Activated CD4-positive, alpha-beta T cell treated with anti-CD3 and anti-CD28 coated beads for 36 hours (primary cell): ENCODE results near the gene ZDHHC6. TPM values are rescaled to one million over a fixed set of nuclear protein-coding genes. Genes with fewer than 3 reads are reported as not detected.

Experiments used
- ATAC-seq: fragments of 200-7000 bp; cut with Tn5 transposase; one replicate; pipeline ENCODE4 v1.10.0; 2021; ENCODE audit warnings: mild to moderate bottlenecking, moderate library complexity
- CTCF ChIA-PET: fragments of 350-600 bp; sonication (Branson Sonifier 250); formaldehyde crosslinking; loops from one replicate; lab custom pipeline; 2021; ENCODE audit warnings: antibody characterized with exemption; lab: Charles Lee
- POLR2A ChIA-PET: fragments of 350-600 bp; sonication (Branson Sonifier 250); formaldehyde crosslinking; loops from one replicate; lab custom pipeline; 2021; ENCODE audit warnings: antibody characterized with exemption, inconsistent platforms; lab: Charles Lee
- DNase-seq: peaks from one replicate; pipeline ENCODE4 v3.0.0-alpha.2; 2020
- H3K27ac Mint-ChIP-seq: one replicate; pipeline ENCODE4 v1.8.0; 2021; ENCODE audit warnings: mixed read lengths
- H3K27me3 Mint-ChIP-seq: one replicate; pipeline ENCODE4 v1.8.0; 2021; ENCODE audit warnings: mixed read lengths
- H3K36me3 Mint-ChIP-seq: one replicate; pipeline ENCODE4 v1.8.0; 2021; ENCODE audit warnings: low read depth, mixed read lengths
- H3K4me1 Mint-ChIP-seq: one replicate; pipeline ENCODE4 v1.8.0; 2021; ENCODE audit warnings: mixed read lengths
- H3K4me3 Mint-ChIP-seq: one replicate; pipeline ENCODE4 v1.8.0; 2021; ENCODE audit warnings: mild to moderate bottlenecking, moderate library complexity, mixed read lengths
- H3K9me3 Mint-ChIP-seq: one replicate; pipeline ENCODE4 v1.8.0; 2021; ENCODE audit warnings: low read depth, mixed read lengths
- intact Hi-C, 2 experiments: fragments of 100-400 bp; cut with DNase I in 1 of 2; cut with micrococcal nuclease in 1 of 2; formaldehyde crosslinking; loops; one replicate each; pipeline versions ENCODE4 v1.14.2 to v1.15.1; 2022 to 2024; cut with DNase I, micrococcal nuclease
- total RNA-seq, 2 experiments: library from RNA; stranded (reverse); gene quantifications; one replicate each; pipeline ENCODE4 v1.2.3, GENCODE V29; 2021

Gene ZDHHC6, protein sequence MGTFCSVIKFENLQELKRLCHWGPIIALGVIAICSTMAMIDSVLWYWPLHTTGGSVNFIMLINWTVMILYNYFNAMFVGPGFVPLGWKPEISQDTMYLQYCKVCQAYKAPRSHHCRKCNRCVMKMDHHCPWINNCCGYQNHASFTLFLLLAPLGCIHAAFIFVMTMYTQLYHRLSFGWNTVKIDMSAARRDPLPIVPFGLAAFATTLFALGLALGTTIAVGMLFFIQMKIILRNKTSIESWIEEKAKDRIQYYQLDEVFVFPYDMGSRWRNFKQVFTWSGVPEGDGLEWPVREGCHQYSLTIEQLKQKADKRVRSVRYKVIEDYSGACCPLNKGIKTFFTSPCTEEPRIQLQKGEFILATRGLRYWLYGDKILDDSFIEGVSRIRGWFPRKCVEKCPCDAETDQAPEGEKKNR
- 10 to 100 TPM; 42.1 to 61.3 TPM for total RNA-seq

DNA sequence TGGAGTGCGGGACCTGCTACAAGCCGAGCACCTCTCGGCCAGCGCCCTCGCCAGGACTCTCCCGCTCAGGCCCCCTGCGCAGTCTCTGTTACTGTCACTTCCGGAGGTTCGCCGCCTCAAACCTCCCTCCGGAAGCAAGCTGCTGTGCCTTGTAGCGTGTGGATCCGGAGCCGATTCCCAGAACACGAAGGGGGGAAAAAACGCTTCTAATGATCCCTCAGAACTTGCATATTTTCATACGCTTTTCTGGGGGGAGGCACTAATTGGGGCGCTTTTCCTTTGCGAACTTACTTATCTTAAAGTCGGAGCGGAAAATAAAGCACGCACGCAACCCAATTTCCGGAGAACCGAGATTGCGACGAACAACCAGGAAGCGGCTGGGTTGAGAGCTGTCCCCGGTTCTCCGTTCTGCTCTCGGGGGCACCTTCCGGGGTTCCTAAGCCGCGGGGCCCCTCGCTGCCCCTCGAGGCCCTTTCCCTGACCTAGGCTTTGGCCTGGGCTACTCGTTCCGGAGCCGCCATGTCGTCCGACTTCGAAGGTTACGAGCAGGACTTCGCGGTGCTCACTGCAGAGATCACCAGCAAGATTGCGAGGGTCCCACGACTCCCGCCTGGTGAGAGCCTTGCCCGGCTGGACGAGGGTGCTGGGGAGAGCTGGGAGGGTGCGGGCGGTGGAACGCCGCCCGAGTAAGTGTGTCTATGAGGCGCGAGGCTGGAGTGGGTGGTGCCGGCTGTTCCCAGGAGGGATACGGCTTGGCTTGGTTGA, at the start of gene ZDHHC6, which contains the start of gene VTI1A:
ZDHHC6 (minus strand) TSS at position 60 of the 765 bp plus-strand sequence. CDS start 1,478 bp downstream, outside the sequence.
VTI1A (plus strand) TSS at position 361 of the 765 bp plus-strand sequence; CDS start at position 520, 159 bp downstream.
- intact Hi-C loops, result loop anchor here (1.0 to 10.0 kb wide), 6 partner anchors 24 to 264 kb away; partner anchors contain the start of gene GPAM (in 2 of the 2)

DNA sequence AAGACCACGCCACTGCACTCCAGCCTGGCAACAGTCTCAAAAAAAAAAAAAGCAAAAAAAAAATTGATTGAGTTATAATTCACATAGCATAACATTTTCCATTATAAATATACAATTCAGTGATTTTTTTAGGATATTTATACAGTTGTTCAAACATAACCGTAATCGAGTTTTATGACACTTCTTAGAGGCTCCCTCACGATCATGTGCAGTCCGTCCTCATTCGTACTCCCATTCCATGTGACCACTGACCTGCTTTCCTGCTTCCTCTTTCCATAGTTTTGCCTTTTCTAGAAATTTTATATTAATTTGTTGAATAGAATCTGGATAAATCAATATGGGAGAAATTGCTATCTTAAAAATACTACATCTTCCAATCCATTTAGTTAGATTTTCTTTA, 46.0 kb upstream of the ZDHHC6 start:
- intact Hi-C loops, result no loop called here
- ATAC-seq (no peak), DNase-seq (no peak)
- ChIA-PET CTCF (interaction anchor here (1.0 to 2.5 kb wide), 2 partner anchors 17 to 21 kb away, joined by 4 to 11 read pairs; no protein-coding TSS in a partner anchor), POLR2A (no interaction called here)
- Mint-ChIP-seq H3K36me3 (no peaks in the 10 kb centered on the region), H3K4me3 (no peak overlapping the region), H3K9me3 (no peaks in the 10 kb centered on the region), H3K27ac (no peak overlapping the region), H3K27me3 (no peaks in the 10 kb centered on the region), H3K4me1 (peaks cover 7% of the 10 kb centered on the region)

More for the DNA sequence above, at the start of gene ZDHHC6, which contains the start of gene VTI1A:
- no peaks in the 10 kb centered on the region for H3K9me3 Mint-ChIP-seq
- peaks cover 53% of the 10 kb centered on the region for H3K4me1 Mint-ChIP-seq
- ChIA-PET POLR2A (interaction anchor here (0.8 to 1.5 kb wide), 3 partner anchors 9 to 72 kb away, joined by 3 to 5 read pairs (median 4); no protein-coding TSS in a partner anchor), CTCF (interaction anchor here (0.7 to 2.1 kb wide), 4 partner anchors 9 to 265 kb away, joined by 3 to 8 read pairs (median 3); no protein-coding TSS in a partner anchor)
- DNase-seq, result peak; percentile 91
- H3K27me3 Mint-ChIP-seq, result no peaks in the 10 kb centered on the region
- H3K4me3 Mint-ChIP-seq, result peak within 1 kb of the TSS; percentile 84
- peak within 1 kb of the TSS; percentile 96 for H3K27ac Mint-ChIP-seq
- ATAC-seq, result peak; percentile 90
- H3K36me3 Mint-ChIP-seq, result peaks cover 38% of the 10 kb centered on the region

DNA sequence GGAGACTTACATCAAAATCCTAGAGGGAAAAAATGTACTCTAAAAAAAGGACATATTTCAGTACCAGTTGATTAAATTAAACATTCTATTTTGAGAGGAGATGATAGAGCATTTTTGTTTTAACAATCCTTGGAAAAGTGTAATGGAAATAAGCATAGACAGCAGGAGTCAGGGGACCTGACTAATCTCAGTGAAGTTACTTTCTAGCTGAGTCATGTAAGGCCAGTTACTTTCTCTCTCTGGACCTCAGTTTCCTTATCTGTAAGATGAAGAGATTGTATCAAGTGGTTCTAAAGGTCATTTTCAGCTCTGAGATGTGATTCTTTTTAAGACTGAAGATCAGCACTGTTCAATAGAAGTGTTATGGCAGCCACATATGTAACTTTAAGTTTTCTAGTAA, 44.4 kb upstream of the ZDHHC6 start:
- no peaks in the 10 kb centered on the region for H3K27me3 Mint-ChIP-seq
- intact Hi-C loops, result no loop called here
- DNase-seq (no peak), ATAC-seq (no peak)
- H3K9me3 Mint-ChIP-seq, result no peaks in the 10 kb centered on the region
- peaks cover 7% of the 10 kb centered on the region for H3K4me1 Mint-ChIP-seq
- ChIA-PET POLR2A (no interaction called here), CTCF (interaction anchor here (1.0 to 2.5 kb wide), 2 partner anchors 15 to 19 kb away, joined by 3 to 11 read pairs; no protein-coding TSS in a partner anchor)
- H3K27ac Mint-ChIP-seq, result no peak overlapping the region
- H3K36me3 Mint-ChIP-seq, result no peaks in the 10 kb centered on the region
- no peak overlapping the region for H3K4me3 Mint-ChIP-seq

DNA sequence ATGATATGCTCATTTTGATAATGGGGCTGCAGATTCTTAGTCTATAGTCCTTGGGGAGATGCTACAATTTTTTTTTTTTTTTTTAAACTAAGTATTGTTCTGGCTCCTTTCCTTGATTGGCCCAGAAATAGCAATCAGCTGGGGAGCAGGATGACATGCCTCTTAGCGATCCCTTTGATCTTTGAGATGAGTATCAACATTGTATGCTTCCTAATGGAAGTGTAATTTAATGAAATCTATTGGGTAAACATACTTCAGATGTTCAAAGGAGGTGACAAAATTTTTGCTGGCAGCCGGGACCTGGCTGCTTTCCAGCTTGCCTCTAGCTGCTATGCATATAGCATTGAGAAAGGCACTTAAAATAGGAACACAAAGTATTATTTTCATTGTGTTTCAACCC, 43.8 kb upstream of the ZDHHC6 start:
- ChIA-PET CTCF (interaction anchor here (2.2 to 2.5 kb wide), 2 partner anchors 14 to 15 kb away, joined by 7 to 11 read pairs; no protein-coding TSS in a partner anchor), POLR2A (no interaction called here)
- no peak overlapping the region for H3K4me3 Mint-ChIP-seq
- H3K4me1 Mint-ChIP-seq, result peaks cover 7% of the 10 kb centered on the region
- H3K9me3 Mint-ChIP-seq, result no peaks in the 10 kb centered on the region
- no peaks in the 10 kb centered on the region for H3K36me3 Mint-ChIP-seq
- no peak overlapping the region for H3K27ac Mint-ChIP-seq
- no peak for DNase-seq
- intact Hi-C loops, result no loop called here
- H3K27me3 Mint-ChIP-seq, result no peaks in the 10 kb centered on the region
- ATAC-seq, result no peak

DNA sequence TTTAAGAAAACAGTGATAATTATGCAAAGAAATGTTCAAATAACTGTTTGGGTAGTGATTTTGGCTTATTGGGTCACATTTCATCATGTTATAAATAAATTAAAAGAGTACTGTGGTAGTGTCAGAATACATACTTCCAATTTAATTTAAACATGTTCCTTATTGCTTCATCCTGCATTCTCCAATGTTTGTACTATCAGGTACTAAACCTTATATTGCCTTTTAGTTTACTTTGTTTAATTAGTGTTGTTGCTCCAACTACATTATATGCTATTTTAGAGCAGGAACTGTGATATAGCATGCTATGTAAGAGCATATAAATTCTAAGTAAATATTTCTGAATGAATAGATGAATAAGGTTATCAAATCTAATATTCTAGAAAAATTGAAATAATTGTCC, 41.2 kb upstream of the ZDHHC6 start:
- POLR2A ChIA-PET, result no interaction called here

DNA sequence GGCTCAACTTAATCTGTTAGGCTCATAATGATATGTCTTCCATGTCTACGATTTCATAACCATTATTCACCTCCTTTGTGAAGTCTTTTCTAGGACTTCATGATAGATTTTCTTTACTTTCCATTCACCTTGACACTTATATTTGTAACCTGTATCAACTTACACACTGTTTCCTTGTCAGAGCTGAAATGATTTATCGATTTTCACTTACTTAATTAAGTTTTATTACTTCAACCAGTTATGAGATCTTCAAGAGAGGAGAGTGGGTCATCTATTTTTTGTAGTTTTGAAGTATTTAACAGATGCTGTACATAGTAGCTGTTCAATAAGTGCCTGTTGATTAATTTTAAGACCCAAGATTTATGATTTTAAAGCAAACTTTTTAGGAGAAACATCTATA, 37.7 kb upstream of the ZDHHC6 start:
- intact Hi-C loops, result no loop called here
- Mint-ChIP-seq H3K4me1 (peaks cover 2% of the 10 kb centered on the region), H3K4me3 (no peak overlapping the region), H3K9me3 (no peaks in the 10 kb centered on the region), H3K27ac (no peak overlapping the region), H3K27me3 (no peaks in the 10 kb centered on the region), H3K36me3 (no peaks in the 10 kb centered on the region)
- DNase-seq, result no peak
- CTCF ChIA-PET, result interaction anchor here (1.3 kb wide), 1 partner anchor 13 kb away, joined by 4 read pairs; no protein-coding TSS in a partner anchor
- POLR2A ChIA-PET, result no interaction called here
- ATAC-seq, result no peak

More for the DNA sequence above, 41.2 kb upstream of the ZDHHC6 start:
- intact Hi-C loops, result no loop called here
- no peak for ATAC-seq
- DNase-seq, result no peak
- Mint-ChIP-seq H3K36me3 (no peaks in the 10 kb centered on the region), H3K4me1 (peaks cover 6% of the 10 kb centered on the region), H3K27ac (no peak overlapping the region), H3K4me3 (no peak overlapping the region), H3K27me3 (no peaks in the 10 kb centered on the region), H3K9me3 (no peaks in the 10 kb centered on the region)
- CTCF ChIA-PET, result interaction anchor here (3.1 kb wide), 1 partner anchor 15 kb away, joined by 14 read pairs; no protein-coding TSS in a partner anchor

DNA sequence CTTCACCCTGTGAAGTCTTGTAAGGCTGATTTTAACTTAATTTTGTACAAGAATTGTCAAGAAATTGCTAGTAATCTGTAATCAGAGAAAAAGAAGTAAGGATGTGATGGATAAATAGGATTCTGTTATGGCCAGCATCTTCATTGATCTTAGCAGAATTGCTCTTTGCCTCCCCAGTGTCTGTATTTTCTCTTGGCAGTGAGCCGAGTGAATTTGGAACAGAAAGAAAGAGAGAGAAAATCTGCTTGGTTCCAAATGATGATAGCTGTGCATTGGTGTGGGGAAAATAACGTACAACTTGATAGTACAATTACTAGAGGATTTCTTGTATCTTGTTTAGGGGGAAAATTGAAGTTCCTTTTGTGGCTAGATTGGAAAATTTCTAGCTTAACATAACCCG, 34.9 kb upstream of the ZDHHC6 start:
- no peaks in the 10 kb centered on the region for H3K36me3 Mint-ChIP-seq
- intact Hi-C loops, result no loop called here
- CTCF ChIA-PET, result interaction anchor here (3.8 kb wide), 1 partner anchor 10 kb away, joined by 27 read pairs; no protein-coding TSS in a partner anchor
- POLR2A ChIA-PET, result no interaction called here
- H3K27ac Mint-ChIP-seq, result no peak overlapping the region
- ATAC-seq (no peak), DNase-seq (no peak)
- H3K4me3 Mint-ChIP-seq, result no peak overlapping the region
- no peaks in the 10 kb centered on the region for H3K9me3 Mint-ChIP-seq
- H3K4me1 Mint-ChIP-seq, result peaks cover 2% of the 10 kb centered on the region
- H3K27me3 Mint-ChIP-seq, result no peaks in the 10 kb centered on the region

DNA sequence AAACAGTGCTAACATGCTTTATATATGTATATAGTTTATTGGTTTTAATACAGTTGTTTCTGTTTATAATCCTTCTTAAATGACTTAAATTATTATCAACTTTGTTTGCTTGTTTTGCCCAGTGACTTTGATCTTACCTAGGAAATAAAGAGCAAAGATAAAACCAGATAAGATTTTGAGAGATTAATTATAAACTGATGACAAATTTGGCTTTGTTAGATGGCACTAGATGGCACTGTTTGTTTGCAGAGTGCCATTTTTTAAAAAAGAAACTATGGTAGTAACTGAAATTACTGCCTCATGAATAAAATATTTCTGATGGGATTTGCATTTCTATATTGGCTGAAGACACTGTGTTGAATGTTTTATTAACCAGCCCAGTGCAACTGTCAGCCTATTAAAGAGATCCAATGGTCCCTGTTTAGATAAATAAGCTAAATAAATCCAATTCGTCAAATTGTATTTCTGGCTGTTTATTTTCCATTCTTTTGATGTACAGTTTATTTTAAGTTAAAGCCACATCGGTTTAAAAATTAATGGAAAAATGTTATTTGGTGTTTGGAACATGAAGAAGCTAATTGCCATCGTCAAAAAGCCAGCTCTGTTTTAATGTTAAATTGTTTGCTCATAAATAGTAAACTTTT, 29.0 kb upstream of the ZDHHC6 start:
- DNase-seq (no peak), ATAC-seq (no peak)
- H3K9me3 Mint-ChIP-seq, result no peaks in the 10 kb centered on the region
- H3K27me3 Mint-ChIP-seq, result no peaks in the 10 kb centered on the region
- intact Hi-C loops, result loop anchor here (1.0 kb wide), 4 partner anchors 633 to 1088 kb away; no protein-coding TSS in a partner anchor
- peaks cover 6% of the 10 kb centered on the region for H3K4me1 Mint-ChIP-seq
- H3K27ac Mint-ChIP-seq, result no peak overlapping the region
- no peaks in the 10 kb centered on the region for H3K36me3 Mint-ChIP-seq
- no peak overlapping the region for H3K4me3 Mint-ChIP-seq
- ChIA-PET POLR2A (no interaction called here), CTCF (interaction anchor here (0.6 to 3.4 kb wide), 13 partner anchors 8 to 909 kb away, joined by 3 to 11 read pairs (median 3); no protein-coding TSS in a partner anchor)

DNA sequence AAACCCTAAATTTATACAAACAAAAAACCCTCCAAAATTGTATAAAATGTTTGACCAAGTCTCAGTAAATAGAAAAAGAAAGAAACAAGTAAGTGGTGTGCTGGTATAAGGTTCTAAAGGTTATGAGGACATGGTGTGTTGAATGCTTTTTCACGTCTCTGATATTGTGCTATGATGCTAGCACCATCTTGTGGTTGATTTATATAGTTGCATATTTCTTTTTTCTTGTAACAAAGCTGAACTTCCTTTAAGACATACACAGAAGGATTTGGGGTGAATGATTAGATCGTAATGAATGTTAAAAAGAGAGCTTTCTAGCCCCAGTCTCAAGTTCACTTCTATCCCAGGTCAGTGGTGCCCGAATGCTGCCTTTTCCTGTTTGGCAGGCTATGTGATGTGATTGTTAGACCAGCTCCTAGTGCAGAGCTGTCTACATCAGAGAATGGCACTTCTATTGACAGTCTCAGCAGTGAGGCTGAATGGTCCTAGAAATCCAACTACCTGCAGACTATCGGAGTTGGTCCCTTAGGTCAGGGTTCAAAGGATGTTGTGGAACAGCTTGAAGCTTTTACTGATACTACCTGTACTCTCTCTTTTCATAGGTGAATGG, 25.3 kb upstream of the ZDHHC6 start:
- H3K27ac Mint-ChIP-seq, result peak overlapping the region; percentile 42
- ATAC-seq, result peak; percentile 80

DNA sequence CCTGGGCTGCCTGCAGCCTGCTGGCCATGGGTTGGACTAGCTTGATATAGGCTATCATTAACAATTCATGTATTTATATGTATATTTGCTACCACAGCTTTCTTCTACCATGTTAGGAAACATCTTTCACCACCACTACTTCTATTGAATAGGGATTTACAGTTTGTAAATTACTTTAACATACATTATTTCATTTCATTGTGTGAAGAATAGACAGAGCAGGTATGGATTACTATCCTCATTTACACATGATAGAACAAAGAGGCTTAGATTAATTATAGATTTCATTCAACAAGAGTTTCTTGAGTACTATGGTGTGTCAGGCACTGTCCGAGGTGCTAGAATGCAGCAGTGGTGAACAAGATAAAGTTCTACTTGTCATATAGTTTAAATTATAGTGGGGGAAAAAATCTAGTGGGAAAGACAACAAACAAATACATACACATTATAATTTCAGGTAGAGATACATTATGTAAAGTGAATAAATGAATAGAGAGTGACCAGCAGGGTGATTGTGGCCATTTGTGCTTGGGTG, 20.9 kb upstream of the ZDHHC6 start:
- ChIA-PET POLR2A (no interaction called here), CTCF (interaction anchor here (0.7 to 2.5 kb wide), 3 partner anchors 9 to 1096 kb away, joined by 3 to 6 read pairs (median 3); no protein-coding TSS in a partner anchor)
- peaks cover 11% of the 10 kb centered on the region for H3K4me1 Mint-ChIP-seq
- no peaks in the 10 kb centered on the region for H3K27me3 Mint-ChIP-seq
- DNase-seq (no peak), ATAC-seq (no peak)
- no peak overlapping the region for H3K4me3 Mint-ChIP-seq
- peaks cover 25% of the 10 kb centered on the region for H3K36me3 Mint-ChIP-seq
- no peaks in the 10 kb centered on the region for H3K9me3 Mint-ChIP-seq
- intact Hi-C loops, result no loop called here
- H3K27ac Mint-ChIP-seq, result no peak overlapping the region

More for the DNA sequence above, 25.3 kb upstream of the ZDHHC6 start:
- H3K36me3 Mint-ChIP-seq, result no peaks in the 10 kb centered on the region
- peaks cover 6% of the 10 kb centered on the region for H3K4me1 Mint-ChIP-seq
- no peak for DNase-seq
- ChIA-PET POLR2A (interaction anchor here (1.0 kb wide), 1 partner anchor 25 kb away, joined by 5 read pairs; the partner anchor contains the start of gene VTI1A), CTCF (interaction anchor here (0.7 to 3.4 kb wide), 46 partner anchors 9 to 1892 kb away, joined by 3 to 29 read pairs (median 4); partner anchors contain the start of genes GPAM, VTI1A and ZDHHC6)
- H3K4me3 Mint-ChIP-seq, result no peak overlapping the region
- H3K9me3 Mint-ChIP-seq, result no peaks in the 10 kb centered on the region
- H3K27me3 Mint-ChIP-seq, result no peaks in the 10 kb centered on the region
- intact Hi-C loops, result loop anchor here (2.0 to 5.0 kb wide), 5 partner anchors 25 to 331 kb away; partner anchors contain the start of genes GPAM (in 2 of the 2), VTI1A (in 1 of the 2) and ZDHHC6 (in 1 of the 2)
